Activated naive CD8-positive, alpha-beta T cell treated with anti-CD3 and anti-CD28 coated beads, Interleukin-2, amount 50 U/mL, for 24 hours (primary cell): ENCODE results near the gene INSRR.

Experiments
- ATAC-seq: fragments of 150-1000 bp; cut with Tn5 transposase; one replicate; pipeline ENCODE4 v1.10.0; 2021
- DNase-seq: peaks from one replicate; pipeline ENCODE4 v3.0.0; 2021
- H3K27ac Mint-ChIP-seq: one replicate; pipeline ENCODE4 v1.8.0; 2021; ENCODE audit warnings: mild to moderate bottlenecking, mixed read lengths
- H3K27me3 Mint-ChIP-seq: one replicate; pipeline ENCODE4 v1.8.0; 2021; ENCODE audit warnings: mixed read lengths
- H3K36me3 Mint-ChIP-seq: one replicate; pipeline ENCODE4 v1.8.0; 2021; ENCODE audit warnings: low read depth, mixed read lengths
- H3K4me1 Mint-ChIP-seq: one replicate; pipeline ENCODE4 v1.8.0; 2021; ENCODE audit warnings: mixed read lengths
- H3K4me3 Mint-ChIP-seq: one replicate; pipeline ENCODE4 v1.8.0; 2021; ENCODE audit warnings: mild to moderate bottlenecking, moderate library complexity, mixed read lengths
- H3K9me3 Mint-ChIP-seq: one replicate; pipeline ENCODE4 v1.8.0; 2021; ENCODE audit warnings: mixed read lengths

The INSRR gene

GRCh38 chr1:156886583-156887281 is 27.8 kb upstream of the INSRR start:
- no peak overlapping the region for H3K4me3 Mint-ChIP-seq
- H3K27ac Mint-ChIP-seq: no peak overlapping the region
- no peaks in the 10 kb centered on the region for H3K4me1 Mint-ChIP-seq
- ATAC-seq: no peak
- DNase-seq: no peak
- no peaks in the 10 kb centered on the region for H3K9me3 Mint-ChIP-seq
- peaks cover 38% of the 10 kb centered on the region for H3K27me3 Mint-ChIP-seq
- H3K36me3 Mint-ChIP-seq: no peaks in the 10 kb centered on the region

DNA sequence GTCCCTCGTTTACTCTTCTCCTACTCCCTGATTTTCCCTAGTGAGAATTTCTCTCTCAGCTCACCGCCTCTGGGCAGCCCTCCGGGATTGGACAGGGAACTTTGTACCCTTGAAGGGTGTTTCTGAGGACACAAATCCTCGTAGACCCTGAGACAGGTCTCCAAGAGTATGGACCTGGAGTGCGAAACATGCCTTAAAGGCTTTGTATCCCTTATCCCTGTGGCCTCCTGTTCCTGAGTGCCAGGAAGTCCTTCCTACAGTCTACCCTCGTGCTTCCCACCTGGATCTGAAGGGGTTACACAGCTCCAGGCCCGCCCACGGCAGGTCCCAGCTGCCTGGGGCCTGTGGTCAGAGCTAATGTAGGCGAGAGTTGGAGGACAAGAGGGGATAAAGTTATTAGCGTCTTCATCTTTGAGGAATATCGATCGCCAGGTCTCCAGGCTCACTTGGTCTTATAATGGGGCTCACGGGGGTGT is 27.0 kb upstream of the INSRR start:
- no peak for DNase-seq

GRCh38 chr1:156885314-156885713 is 26.4 kb upstream of the INSRR start:
- Mint-ChIP-seq H3K27me3 (peaks cover 25% of the 10 kb centered on the region), H3K36me3 (no peaks in the 10 kb centered on the region), H3K4me1 (no peaks in the 10 kb centered on the region), H3K27ac (no peak overlapping the region), H3K4me3 (no peak overlapping the region), H3K9me3 (no peaks in the 10 kb centered on the region)
- DNase-seq (no peak), ATAC-seq (no peak)

More for the DNA sequence above, 27.0 kb upstream of the INSRR start:
- H3K27ac Mint-ChIP-seq: no peak overlapping the region
- H3K9me3 Mint-ChIP-seq: no peaks in the 10 kb centered on the region
- ATAC-seq: no peak
- no peak overlapping the region for H3K4me3 Mint-ChIP-seq
- H3K27me3 Mint-ChIP-seq: peaks cover 30% of the 10 kb centered on the region
- H3K4me1 Mint-ChIP-seq: no peaks in the 10 kb centered on the region
- H3K36me3 Mint-ChIP-seq: no peaks in the 10 kb centered on the region

DNA sequence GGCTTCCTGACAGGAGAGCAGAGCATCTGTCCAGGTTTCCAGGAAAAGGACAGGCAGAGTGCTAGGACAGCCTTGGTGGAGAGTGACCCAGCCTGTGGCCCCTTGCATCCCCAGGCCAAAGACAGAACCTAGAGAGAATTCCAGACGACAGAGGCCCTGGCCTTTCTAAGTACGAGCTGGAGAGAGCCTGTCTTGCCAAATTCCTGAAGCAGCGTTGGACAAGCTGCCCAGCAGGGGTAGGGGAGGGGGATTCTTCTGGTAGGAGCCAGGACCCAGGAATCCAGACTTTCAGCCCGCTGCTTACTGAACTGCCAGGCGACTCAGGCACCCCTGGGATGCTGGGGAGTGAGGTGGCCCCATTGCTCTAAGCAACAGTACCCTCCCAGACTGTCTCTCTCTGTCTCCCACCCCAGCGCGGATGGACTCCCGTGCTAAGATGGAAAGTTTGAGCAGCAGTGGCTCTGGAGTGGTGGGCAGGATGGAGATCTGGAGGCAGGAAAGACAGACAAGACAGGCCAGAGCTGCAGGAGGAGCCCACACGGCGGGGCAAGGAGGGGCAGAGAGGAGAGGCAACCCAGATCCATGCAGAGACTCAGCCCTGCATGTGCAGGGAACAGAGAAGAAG is 25.8 kb upstream of the INSRR start:
- DNase-seq (no peak), ATAC-seq (no peak)
- H3K4me1 Mint-ChIP-seq: no peaks in the 10 kb centered on the region
- H3K36me3 Mint-ChIP-seq: no peaks in the 10 kb centered on the region
- H3K9me3 Mint-ChIP-seq: no peaks in the 10 kb centered on the region
- H3K27me3 Mint-ChIP-seq: peaks cover 22% of the 10 kb centered on the region
- no peak overlapping the region for H3K4me3 Mint-ChIP-seq
- H3K27ac Mint-ChIP-seq: no peak overlapping the region

DNA sequence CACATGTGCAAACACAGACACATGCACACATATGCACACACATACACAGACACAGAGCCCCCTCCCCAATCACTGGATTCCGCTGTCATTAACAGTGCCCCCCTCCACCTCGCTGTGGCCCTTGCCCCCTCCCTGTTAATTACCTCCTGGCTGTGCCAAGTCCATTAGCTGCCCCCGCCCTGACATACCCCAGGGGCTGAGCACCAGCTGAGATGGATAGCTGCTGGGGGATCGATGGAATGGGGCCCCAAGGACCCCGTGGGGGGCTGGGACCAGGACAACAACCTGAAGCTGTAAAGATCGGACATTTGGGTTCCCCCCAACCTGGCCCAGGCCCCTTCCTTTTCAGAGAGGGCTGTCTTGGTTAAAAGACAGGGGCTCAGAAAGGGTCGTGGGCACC is 25.0 kb upstream of the INSRR start:
- no peaks in the 10 kb centered on the region for H3K36me3 Mint-ChIP-seq
- DNase-seq (no peak), ATAC-seq (no peak)
- no peak overlapping the region for H3K4me3 Mint-ChIP-seq
- no peaks in the 10 kb centered on the region for H3K4me1 Mint-ChIP-seq
- H3K27me3 Mint-ChIP-seq: peaks cover 17% of the 10 kb centered on the region
- H3K9me3 Mint-ChIP-seq: no peaks in the 10 kb centered on the region
- no peak overlapping the region for H3K27ac Mint-ChIP-seq

DNA sequence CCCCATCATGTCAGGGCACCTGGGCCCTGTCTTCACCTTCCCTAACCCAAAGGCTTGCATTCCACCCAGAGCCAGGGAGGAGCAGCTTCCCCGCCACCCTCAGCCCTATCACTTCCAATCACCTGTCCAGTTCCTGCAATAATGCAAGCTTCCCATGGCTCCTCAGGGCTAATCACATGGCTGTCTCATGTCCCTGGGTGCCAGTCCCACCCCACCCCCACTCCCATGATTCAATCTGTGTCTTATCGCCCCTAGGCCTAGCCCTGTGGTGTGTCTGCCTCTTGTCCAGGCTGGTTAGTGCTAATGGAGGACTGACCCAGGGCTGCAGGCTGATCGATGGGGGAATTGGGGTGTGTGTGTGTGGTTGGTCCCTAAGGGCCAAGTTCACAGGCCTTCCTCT is 23.6 kb upstream of the INSRR start:
- no peaks in the 10 kb centered on the region for H3K36me3 Mint-ChIP-seq
- DNase-seq (no peak), ATAC-seq (no peak)
- no peak overlapping the region for H3K27ac Mint-ChIP-seq
- peaks cover 15% of the 10 kb centered on the region for H3K27me3 Mint-ChIP-seq
- H3K4me3 Mint-ChIP-seq: no peak overlapping the region
- no peaks in the 10 kb centered on the region for H3K4me1 Mint-ChIP-seq
- no peaks in the 10 kb centered on the region for H3K9me3 Mint-ChIP-seq

- Mint-ChIP-seq H3K27me3 (peaks cover 13% of the 10 kb centered on the region), H3K9me3 (no peaks in the 10 kb centered on the region), H3K27ac (no peak overlapping the region), H3K4me1 (no peaks in the 10 kb centered on the region), H3K36me3 (no peaks in the 10 kb centered on the region), H3K4me3 (no peak overlapping the region)
- DNase-seq: no peak
- no peak for ATAC-seq
These were observed 22.7 kb upstream of the INSRR start for GRCh38 chr1:156881663-156882062.

DNA sequence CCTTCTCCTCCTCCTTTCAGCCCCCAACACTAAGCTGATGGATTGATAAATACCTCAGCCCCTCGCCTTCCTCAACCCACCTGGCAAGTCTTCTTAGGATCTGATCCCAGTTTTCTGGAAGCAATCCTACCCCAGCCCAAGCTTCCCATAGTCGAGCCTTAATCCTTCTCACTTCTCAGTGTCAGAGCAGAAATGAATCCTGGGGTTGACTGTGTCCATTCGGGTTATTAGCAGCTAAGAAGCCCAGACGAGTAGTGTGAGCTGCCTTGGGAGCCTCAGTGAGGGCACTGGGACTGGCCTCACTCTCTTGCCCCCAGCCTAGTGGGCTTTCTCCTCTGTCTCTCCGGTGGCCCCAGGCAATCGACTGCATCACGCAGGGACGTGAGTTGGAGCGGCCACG is 22.2 kb upstream of the INSRR start:
- DNase-seq: no peak
- H3K9me3 Mint-ChIP-seq: no peaks in the 10 kb centered on the region
- H3K4me1 Mint-ChIP-seq: no peaks in the 10 kb centered on the region
- no peak overlapping the region for H3K27ac Mint-ChIP-seq
- H3K36me3 Mint-ChIP-seq: no peaks in the 10 kb centered on the region
- no peak for ATAC-seq
- peaks cover 8% of the 10 kb centered on the region for H3K27me3 Mint-ChIP-seq
- H3K4me3 Mint-ChIP-seq: no peak overlapping the region

DNA sequence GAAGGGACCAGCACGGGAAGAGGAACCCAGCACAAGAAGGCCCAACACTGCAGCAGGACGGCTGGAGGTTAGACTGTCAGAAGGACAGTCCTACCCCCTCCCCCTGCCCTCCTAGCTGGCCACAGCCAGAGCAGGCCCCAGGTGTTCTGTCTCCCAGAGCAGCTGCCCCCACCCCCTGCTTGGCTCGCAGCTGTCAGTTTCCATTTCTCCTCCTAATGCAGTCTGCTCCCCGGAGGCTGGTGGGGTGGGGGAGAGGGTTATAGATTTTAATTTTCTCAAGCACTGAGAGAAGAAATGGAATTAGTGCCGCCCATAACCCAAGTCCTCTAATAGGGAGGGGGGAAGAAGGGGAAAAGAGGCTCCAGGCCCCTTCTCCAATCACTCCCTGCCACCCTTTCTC is 21.6 kb upstream of the INSRR start:
- H3K4me3 Mint-ChIP-seq: no peak overlapping the region
- H3K9me3 Mint-ChIP-seq: no peaks in the 10 kb centered on the region
- H3K36me3 Mint-ChIP-seq: no peaks in the 10 kb centered on the region
- peaks cover 8% of the 10 kb centered on the region for H3K27me3 Mint-ChIP-seq
- ATAC-seq: no peak
- H3K4me1 Mint-ChIP-seq: no peaks in the 10 kb centered on the region
- no peak overlapping the region for H3K27ac Mint-ChIP-seq
- DNase-seq: no peak

GRCh38 chr1:156879876-156880275 is 21.0 kb upstream of the INSRR start:
- H3K4me1 Mint-ChIP-seq: no peaks in the 10 kb centered on the region
- ATAC-seq (no peak), DNase-seq (no peak)
- no peaks in the 10 kb centered on the region for H3K36me3 Mint-ChIP-seq
- no peaks in the 10 kb centered on the region for H3K9me3 Mint-ChIP-seq
- peaks cover 8% of the 10 kb centered on the region for H3K27me3 Mint-ChIP-seq
- H3K27ac Mint-ChIP-seq: no peak overlapping the region
- no peak overlapping the region for H3K4me3 Mint-ChIP-seq

- H3K36me3 Mint-ChIP-seq: no peaks in the 10 kb centered on the region
- H3K27me3 Mint-ChIP-seq: peaks cover 4% of the 10 kb centered on the region
These were observed 18.7 kb upstream of the INSRR start for GRCh38 chr1:156877433-156878170.

GRCh38 chr1:156876281-156876680 is 17.4 kb upstream of the INSRR start:
- Mint-ChIP-seq H3K36me3 (no peaks in the 10 kb centered on the region), H3K4me3 (no peak overlapping the region), H3K4me1 (no peaks in the 10 kb centered on the region), H3K27ac (no peak overlapping the region), H3K27me3 (peaks cover 2% of the 10 kb centered on the region), H3K9me3 (no peaks in the 10 kb centered on the region)
- DNase-seq (no peak), ATAC-seq (no peak)

More at GRCh38 chr1:156877433-156878170, 18.7 kb upstream of the INSRR start:
- no peak overlapping the region for H3K4me3 Mint-ChIP-seq
- no peak overlapping the region for H3K27ac Mint-ChIP-seq
- ATAC-seq: no peak
- DNase-seq: no peak
- H3K9me3 Mint-ChIP-seq: no peaks in the 10 kb centered on the region
- H3K4me1 Mint-ChIP-seq: no peaks in the 10 kb centered on the region

GRCh38 chr1:156875341-156875615 is 16.4 kb upstream of the INSRR start:
- H3K9me3 Mint-ChIP-seq: no peaks in the 10 kb centered on the region
- no peaks in the 10 kb centered on the region for H3K36me3 Mint-ChIP-seq
- H3K27ac Mint-ChIP-seq: no peak overlapping the region
- ATAC-seq: no peak
- no peak overlapping the region for H3K4me3 Mint-ChIP-seq
- peaks cover 2% of the 10 kb centered on the region for H3K27me3 Mint-ChIP-seq
- H3K4me1 Mint-ChIP-seq: peaks cover 8% of the 10 kb centered on the region
- no peak for DNase-seq

DNA sequence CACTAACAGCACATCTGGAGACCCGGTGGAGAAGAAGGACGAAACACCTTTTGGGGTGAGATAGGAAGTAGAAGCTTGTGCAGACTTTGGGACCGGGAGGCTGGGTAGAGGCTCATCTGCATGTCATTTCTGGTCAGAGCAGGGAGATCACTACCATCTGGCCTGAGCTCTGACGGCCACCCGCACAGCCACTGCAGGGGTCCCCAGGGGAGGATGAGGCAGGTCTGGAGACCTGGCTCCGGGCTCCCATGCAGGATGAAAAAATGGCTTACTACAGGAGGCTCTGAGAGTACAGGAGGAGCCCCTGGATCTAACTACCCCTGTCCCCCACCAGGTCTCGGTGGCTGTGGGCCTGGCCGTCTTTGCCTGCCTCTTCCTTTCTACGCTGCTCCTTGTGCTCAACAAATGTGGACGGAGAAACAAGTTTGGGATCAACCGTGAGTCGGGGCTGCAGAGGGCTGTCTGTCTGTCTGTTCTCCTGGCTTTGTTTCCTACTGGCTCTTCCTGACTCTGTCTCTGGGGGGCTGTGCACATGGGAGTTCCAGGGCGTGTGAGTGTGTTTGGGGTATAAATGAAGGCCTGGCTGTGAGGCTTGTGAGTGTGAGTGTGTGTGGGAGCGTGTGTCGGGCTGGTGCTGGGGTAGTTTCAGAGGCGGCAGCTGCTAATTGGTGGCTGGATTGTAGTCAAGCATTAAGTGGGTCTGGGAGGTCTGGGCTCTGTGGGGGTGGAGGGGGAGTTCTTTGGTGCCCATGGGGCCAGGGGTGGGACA is 15.8 kb upstream of the INSRR start:
- DNase-seq: no peak
- Mint-ChIP-seq H3K4me1 (peaks cover 12% of the 10 kb centered on the region), H3K4me3 (no peak overlapping the region), H3K9me3 (no peaks in the 10 kb centered on the region), H3K27ac (no peak overlapping the region), H3K27me3 (peaks cover 2% of the 10 kb centered on the region), H3K36me3 (no peaks in the 10 kb centered on the region)
- no peak for ATAC-seq

GRCh38 chr1:156874142-156874541 is 15.2 kb upstream of the INSRR start:
- no peak overlapping the region for H3K4me3 Mint-ChIP-seq
- no peak for ATAC-seq
- H3K27ac Mint-ChIP-seq: no peak overlapping the region
- H3K9me3 Mint-ChIP-seq: no peaks in the 10 kb centered on the region
- H3K27me3 Mint-ChIP-seq: peaks cover 2% of the 10 kb centered on the region
- H3K4me1 Mint-ChIP-seq: peaks cover 16% of the 10 kb centered on the region
- H3K36me3 Mint-ChIP-seq: no peaks in the 10 kb centered on the region
- DNase-seq: no peak
